Stimulated activated CD8-positive, alpha-beta memory T cell treated with anti-CD3 and anti-CD28 coated beads, Interleukin-12 subunit alpha, Interleukin-12 subunit beta, amount 100 ng/mL, for 24 hours (primary cell): Measurements from ENCODE around the gene EIF3K.

ENCODE experiments used
- DNase-seq: peaks from one replicate; pipeline ENCODE4 v3.0.0-alpha.2; 2020; ENCODE audit errors: extremely low read depth

The EIF3K gene

DNA sequence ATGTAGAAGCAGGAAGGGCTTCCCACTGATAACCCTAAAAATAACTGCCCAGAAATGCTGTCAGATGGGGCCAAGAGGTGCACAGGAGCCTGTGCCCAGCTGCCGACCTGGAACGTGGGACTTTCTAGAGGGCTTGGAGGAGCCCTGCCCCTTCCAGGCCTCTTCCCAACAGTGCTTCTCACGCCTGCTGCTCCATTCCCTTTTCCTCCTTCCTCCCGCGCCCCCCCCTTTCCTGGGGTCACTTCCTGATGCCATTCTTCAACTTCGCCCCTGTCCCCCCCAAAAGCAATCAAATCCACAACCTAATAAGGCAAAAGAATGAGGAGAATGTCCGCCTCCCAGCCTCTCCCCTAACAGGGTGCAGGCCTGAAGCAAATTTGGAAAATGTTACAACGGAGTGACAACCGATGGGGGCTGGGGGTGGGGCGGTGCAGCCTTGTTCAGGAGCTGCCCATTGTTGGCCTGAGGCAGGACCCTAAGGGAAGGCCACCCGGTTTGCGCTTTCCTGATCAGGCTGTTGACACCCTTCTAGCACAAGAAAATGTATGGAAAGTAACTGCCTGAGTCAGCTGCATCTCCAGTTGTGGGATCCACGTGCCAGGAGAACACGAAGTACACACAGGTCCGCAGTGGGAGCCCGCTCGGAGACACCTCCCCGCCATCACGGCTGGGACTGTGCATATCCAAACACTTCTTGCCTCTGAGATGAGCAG, 47.1 kb downstream of the EIF3K start:
- DNase-seq: no peak

GRCh38 chr19:38666663-38667511, 47.9 kb downstream of the EIF3K start:
- DNase-seq: no peak

DNA sequence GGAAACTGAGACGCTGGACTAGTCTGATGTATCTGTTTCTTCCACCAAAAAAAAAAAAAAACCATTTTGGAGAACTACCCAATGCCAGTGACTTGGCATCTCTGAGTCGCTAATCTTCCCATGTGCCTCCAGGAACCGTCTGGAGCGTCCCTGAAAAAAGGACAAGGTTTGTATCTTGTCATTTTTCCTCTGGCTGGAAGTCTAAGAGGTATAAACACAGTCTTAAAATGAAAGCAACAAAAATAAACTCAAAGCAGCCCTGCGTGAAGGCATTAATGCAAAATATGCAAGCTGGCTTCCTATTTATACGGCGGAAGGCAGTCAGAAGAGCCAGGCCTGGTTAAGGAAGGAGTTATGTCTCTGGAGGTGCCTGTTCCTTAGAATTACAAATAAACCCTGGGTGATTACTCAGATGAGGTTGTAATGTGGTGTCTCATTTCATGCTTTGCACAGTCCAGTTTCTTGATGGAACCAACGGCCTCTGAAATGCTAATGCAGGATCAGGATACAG, 48.7 kb downstream of the EIF3K start:
- DNase-seq: no peak

DNA sequence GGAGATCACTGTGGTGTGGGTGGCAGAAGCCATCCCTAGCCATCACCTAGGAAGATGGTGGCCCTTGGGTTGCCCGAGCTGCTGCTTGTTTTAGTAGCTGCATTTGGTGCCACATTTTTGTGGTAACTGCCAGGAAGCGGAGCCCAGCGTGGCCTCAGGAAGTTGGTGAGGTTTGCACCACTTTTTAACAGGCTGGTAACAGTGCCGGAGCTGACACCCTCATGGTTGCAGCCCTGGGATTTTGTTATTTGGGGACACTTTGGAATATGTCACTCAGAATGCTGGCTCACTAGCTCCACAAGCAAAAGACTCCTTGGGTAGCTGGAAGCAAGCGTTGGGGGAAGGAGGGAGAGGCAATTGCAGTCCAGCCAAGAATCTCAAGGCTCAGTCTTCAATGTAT, 50.6 kb downstream of the EIF3K start:
- DNase-seq: no peak

DNA sequence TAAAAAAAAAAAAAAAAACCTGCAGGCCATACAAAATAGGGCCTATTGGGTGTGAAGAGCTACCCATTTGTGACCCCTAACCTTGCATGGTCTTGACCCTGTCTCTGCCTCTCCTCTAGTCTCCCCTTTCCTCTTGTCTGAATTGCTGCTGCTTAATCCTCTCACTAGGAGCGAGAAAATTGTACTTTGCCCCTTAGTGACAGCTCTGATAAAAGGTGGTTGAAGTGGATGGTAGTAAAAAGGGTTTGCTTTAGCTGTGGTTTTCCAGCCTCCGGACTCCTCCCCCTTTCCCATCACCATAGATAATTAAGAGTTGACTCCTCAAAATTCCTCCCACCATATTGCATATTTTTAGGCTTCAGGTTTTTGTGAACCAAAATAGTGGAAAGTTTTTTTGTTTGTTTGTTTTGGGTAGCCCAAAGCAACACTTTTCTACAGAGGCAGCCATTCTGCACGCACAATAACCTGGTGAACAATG, 52.0 kb downstream of the EIF3K start:
- no peak for DNase-seq

- DNase-seq: no peak
Observed at GRCh38 chr19:38671654-38672053, 52.7 kb downstream of the EIF3K start.

DNA sequence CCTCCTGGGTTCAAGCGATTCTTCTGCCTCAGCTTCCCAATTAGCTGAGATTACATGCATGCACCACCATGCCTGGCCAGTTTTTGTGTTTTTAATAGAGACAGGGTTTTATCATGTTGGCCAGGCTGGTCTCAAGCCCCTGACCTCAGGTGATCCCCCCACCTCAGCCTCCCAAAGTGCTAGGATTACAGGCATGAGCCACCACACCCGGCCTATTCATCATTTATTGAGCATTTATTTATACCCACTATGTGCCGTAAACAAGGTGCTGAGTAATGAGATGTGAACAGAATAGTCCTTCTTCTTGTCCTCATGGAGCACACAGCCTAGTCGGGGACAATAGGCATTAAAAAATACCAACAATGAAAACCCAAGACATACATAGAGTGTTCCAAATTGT, 54.0 kb downstream of the EIF3K start:
- DNase-seq: no peak

DNA sequence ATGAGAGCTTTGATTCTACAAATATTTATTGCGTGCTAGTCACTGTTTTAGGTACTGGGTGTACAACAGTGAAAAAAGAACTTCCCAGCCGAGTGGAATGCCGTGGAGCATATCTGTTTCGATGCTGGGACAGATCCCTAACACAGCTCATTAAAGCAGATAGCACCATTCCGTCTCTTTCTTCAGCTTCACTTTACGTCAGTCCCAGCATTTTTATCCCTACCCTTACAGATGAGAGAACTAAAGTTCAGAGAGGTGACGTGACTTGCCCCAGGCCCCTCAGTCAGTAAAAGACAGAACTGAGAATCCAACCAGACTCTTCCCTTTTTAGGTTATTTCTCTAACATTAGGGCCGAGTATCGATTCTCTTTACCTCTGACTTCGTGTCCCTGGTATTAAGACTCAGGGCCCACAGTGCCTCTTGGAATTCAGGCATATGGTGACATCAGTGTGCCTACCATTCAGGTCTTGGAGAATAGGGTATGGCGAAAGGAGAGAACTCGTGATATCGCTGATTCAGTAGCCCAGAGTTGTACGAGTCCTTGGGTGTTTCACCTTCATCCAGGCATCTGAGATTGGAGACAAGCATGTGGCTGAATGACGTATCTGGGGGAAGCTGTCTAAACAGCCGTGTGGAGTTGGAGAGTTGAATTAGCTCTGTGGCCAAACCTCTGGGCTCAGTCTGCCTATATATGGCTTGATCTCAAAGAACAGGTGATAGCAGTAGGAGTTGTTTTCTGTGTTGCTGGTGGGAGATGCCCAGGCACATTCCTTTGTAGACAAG, 55.6 kb downstream of the EIF3K start:
- no peak for DNase-seq

DNA sequence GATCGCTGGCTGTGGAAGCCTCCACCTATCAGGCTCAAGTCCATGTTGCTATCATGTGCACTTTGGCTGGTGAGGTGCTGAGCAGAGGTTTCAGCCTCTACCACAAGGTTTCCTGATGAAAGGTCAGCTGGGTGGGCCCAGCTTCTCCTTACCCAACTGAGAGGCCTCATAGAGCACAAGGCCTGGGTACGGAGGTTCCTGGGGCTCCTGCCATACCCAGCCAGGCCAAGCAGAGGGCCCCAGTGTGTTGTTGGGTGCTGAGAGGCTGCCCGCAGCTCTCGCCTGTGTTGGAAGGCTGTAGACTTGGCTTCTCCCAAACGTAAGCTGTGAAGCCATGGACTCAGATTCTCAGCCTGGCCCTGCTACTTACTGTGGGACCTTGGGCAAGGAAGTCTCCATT, 56.6 kb downstream of the EIF3K start:
- no peak for DNase-seq

DNA sequence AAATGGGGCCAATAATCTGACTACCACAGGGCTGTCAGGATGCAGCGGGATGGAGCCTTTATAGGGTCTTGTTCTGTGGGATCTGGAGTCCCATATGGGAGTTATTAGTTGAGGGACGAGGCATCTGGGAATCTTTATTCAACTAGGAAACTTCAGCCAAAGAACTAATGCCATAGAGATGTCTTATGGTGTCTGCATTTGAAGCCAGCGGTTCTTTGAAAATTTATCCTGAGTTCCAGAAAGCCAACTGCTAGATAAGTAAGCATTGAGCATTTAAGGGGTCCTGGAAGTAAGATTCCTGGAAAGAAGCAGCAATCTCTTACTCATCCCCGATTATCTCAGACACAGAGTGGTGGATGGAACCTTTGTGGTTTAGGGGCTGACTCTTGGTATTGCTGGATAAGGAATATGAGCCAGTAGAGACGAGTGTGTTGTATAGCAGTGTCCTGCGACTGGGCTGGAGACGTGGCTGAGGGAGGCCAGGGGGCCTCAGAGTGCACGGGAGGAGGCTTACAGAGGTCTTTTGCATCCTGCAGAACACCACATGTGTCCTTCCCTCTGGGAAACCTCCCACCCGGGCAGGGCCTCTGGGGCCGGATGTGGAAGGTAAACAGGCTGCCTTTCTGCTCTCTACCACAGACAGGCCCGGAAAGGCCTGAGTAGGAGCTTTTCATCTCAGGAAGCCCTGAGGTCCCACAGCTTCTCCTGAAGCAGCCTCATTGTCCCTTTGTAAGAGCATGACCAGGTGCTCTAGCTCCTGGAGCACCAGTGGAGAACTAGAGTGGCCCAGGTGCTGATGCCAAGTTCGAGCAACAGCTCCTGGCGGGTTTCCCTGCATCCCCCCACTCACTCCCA, 57.3 kb downstream of the EIF3K start:
- DNase-seq: no peak

- DNase-seq: no peak
Observed at GRCh38 chr19:38676878-38677646, 58.1 kb downstream of the EIF3K start.

GRCh38 chr19:38678217-38678890, 59.4 kb downstream of the EIF3K start:
- no peak for DNase-seq

DNA sequence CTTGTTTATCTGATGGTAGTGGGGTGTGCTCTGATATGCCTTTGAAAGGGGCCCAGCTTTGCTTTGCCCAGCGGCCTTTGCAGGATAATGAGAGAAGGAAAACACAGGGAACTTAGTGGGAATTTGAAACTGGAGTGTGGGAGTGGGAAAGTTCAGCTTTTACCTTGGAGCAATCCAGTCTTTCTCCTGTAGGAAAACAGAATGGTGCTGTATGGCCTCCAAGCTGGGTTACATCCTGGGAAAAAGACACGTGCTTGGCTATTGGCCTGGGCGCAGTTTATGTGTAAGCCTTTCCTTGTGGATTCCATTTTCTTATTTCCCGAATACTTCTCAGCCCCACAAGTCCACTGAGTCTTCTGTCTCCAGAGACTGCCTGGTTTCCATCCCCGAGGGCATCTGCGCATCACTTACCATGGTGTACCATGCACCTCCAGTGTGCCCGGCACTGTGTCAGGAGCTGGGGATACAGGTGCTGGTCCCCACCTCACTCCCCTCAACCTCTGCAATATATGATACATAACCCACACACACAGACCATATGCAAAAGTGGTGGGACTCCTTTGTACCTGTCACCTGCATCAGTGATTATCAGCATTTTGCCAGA, 60.0 kb downstream of the EIF3K start:
- no peak for DNase-seq

GRCh38 chr19:38679839-38680238, 60.9 kb downstream of the EIF3K start:
- no peak for DNase-seq

DNA sequence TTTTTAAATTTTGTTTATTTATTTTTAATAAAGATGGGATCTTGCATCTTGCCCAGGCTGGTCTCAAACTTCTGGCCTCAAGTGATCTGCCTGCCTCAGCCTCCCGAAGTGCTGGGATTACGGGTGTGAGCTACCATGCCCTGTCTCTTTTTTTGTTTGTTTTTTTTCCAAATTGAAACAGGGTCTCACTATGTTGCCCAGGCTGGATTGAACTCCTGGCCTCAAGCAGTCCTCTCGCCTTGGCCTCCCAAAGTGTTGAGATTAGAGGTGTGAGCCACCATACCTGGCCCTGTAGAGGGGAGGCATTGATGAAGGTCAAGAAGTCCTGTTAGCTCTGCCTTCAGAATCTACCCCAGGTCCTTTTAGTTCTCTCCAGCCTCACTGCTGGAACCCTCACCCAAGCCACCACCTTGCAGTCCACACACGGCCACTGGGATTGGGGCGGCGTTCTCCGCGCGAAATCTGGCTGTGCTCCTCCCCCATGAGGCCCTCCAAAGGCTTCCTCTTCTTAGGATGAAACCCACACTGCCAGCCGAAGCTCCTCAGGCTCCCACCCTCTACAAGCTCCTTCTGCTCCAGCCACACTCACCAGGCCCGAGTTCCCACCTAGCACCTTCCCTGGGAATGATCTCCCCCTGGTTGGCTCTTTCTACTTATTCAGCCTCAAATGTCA, 63.3 kb downstream of the EIF3K start:
- no peak for DNase-seq

- DNase-seq: no peak
Observed at GRCh38 chr19:38682872-38683392, 63.9 kb downstream of the EIF3K start.

DNA sequence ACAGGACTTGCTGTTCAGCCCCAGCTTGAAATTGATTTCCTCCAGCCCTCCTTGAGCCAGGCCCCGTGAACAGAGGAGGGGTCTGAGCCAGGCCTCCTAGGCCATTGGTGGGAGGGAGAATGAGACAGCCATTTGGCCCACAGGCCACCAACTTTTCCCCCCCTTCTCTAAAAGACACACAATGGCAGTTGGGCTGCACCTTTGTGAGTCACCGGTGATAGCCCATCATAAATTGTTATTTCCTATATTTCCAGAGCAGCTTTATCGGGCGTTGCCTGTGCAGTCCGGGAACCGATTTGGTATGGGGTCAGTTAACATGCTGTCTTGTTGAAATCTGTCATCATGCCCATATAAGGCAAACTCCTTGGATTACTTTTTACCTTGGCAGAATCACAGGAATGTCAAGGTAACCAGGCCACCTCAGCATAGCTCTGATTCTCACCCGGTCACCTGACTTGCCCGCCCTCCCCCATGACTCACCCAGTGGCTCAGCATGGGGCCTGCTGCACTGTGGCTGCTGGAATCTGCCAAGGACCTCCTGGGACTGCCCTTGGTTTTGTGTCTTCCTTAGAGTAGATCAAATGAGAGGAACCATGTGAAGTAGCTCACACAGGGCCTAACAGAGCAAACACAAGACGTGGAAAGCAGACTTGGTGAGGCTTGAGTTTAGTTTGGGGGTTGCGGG, 64.5 kb downstream of the EIF3K start:
- DNase-seq: no peak
